Right kidney (tissue), 9 donors: ENCODE data around the gene FAM72A.
"Not testable (repeated sequence)": the region's sequence is repeated elsewhere in the genome, so short reads cannot be mapped to it uniquely, and the experiment has no call there.

Experiments used
- DNase-seq: peaks from one replicate; pipeline ENCODE4 v3.0.0-alpha.2; 2016
- long read RNA-seq, 8 donors: transcript quantifications; one replicate each; lab custom pipeline, GENCODE V29; 2026

FAM72A gene
- long read RNA-seq, donor 1, partial matches to known transcripts = 0 of 1 reads
- long read RNA-seq, donor 1, other reads (novel, unspliced or antisense) = 0 of 1 reads
- long read RNA-seq, donor 2, partial matches to known transcripts = 0 of 1 reads
- long read RNA-seq, donor 2, other reads (novel, unspliced or antisense) = 0 of 1 reads
- long read RNA-seq, donor 3 = 0 reads
- long read RNA-seq, donor 4, partial matches to known transcripts = 0 of 3 reads
- long read RNA-seq, donor 4, other reads (novel, unspliced or antisense) = 0 of 3 reads
- long read RNA-seq, donor 5, partial matches to known transcripts = 0 of 2 reads
- long read RNA-seq, donor 5, other reads (novel, unspliced or antisense) = 0 of 2 reads
- long read RNA-seq, donor 6, partial matches to known transcripts = 0 of 1 reads
- long read RNA-seq, donor 6, other reads (novel, unspliced or antisense) = 0 of 1 reads
- long read RNA-seq, donor 7, partial matches to known transcripts = 0 of 3 reads
- long read RNA-seq, donor 7, other reads (novel, unspliced or antisense) = 0 of 3 reads
- long read RNA-seq, donor 8, partial matches to known transcripts = 0 of 1 reads
- long read RNA-seq, donor 8, other reads (novel, unspliced or antisense) = 0 of 1 reads

DNA sequence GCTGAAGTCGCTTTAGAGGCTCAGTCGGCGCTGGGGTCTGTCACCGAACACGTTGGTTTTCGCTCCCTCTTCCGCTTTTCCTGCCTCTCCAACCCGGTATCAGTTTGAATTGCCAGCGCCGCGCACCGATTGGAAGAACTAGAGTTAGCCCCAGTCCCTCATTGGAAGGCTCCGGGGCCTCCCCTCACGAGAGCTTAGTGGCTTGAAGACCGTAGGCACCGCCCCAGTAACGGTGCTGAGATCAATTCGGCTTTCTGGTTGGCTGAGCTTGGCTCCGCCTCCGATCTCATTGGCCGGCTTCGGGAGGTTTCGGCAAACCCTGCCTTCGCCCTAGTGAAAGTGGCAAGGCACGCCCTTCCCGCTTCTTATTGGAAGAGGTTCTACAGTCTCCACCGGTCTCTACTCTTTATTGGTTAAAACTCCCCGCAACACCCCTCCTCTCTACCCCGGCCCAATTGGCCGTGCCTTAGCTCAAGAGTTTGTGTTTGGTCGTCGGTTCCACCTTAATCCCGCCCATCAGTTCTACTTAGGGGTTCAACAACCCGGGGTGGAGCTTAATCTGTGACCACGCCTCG lies at the start of gene FAM72A:
Gene FAM72A, minus strand, starts transcription at position 51 of the 575 bp plus-strand sequence. CDS start 814 bp downstream, outside the sequence.
- peak; percentile 73 for DNase-seq

DNA sequence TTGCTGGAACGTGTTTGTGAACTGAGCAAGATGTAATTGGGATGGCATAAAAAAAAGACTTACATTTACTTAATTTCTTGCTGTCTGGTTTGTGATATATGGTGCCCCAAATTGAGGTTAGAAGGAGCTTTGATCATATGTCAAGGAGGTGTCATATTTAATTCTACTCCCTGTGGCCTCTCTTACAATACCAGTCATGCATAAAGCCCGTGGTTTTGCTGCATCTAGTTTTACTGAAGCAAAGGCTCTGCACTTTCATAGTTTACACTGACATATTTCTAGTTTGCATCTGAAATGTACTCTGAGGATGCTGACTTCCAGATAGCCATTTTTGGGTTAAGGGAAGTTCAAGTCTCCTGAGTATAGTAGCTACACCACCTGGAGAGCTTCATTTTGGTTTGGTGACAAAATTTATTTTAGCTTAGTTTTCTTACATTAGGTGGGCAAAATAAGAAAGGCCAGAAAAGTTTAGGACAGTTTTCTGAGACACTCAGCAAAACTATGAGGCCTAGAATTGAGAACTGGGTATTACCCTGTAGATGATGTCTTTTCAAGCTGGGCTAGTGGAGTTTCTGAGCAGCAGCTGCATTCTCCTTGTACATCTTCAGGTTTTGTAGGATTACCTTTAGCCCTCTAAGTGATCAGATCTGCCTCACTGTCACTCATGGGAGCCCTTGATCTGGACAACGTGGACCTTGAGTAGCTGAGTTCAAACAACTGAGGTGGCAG lies 48.5 kb upstream of the FAM72A start:
- not testable (repeated sequence) for DNase-seq

DNA sequence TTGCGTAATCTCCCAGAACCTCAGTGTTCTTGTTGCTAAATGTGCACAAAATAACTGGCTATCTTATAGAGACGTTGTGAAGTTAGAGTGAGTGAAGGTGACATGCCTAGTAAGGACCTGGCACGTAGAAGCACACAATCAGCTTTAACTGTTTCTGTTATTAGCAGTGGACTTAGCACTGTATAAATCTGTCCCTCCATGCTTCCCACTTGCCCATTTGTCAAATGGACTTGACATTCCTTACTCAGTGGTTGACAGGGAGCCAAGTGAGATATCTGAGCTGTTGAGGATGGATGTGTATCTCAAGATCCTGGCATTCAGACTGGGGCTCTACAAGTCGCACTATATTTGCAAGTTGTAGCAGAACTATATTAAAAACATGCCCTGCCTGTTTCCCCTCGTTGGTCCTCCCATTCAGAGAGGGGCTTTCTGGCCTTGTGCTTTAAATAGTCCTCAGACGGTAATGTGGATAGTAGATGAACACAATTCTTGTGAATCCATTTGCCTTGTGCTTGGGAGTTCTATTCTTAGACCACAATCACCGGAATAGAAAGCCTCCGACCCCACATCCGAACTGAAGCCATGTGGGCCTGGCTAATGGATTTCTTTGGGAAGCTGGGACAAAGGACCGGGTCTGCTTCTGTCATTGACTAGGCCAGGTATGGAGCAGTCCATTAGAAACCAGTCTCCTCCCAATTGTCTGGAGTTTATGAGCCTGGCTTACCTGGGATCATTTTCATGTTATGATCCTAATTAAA lies 43.7 kb upstream of the FAM72A start:
- not testable (repeated sequence) for DNase-seq

DNA sequence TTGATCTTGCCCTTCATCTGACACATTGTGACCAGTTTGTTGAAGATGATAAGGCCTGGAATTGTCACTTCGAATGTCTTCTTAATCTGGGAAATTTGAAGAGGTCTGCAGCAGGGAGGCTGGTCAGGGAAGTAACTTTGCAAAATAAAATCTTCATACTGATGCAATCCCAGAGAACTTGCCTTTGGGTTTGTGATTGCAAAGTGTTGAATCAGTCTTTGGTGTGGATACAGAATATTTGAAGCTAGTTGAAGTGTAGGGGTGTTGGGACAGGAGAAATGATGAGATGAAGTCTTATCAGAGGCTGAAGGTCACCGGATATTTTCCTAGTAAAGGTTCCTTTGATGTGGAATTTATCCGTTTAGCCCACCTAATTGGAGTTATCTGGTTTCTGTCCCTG lies 42.8 kb upstream of the FAM72A start:
- not testable (repeated sequence) for DNase-seq

DNA sequence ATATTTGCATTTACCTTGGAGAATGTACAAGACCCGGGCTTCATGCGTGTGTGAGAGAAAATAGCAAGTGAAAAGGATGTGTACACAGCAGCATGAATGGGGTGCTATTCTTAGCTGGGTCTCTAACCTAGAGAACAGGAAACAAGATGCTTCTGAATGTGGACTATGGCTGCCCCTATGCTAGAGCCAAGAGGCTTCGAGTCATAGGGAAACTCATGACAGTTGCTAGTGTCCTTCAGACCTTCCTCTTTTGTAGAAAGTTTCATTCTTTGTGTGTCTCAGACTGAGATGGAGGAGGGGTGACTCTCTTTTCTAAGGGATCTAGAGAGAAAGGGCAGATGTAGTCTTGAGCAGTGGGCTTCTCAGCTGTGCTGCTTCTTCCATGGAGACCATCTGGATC lies 40.7 kb upstream of the FAM72A start:
- DNase-seq = not testable (repeated sequence)

DNA sequence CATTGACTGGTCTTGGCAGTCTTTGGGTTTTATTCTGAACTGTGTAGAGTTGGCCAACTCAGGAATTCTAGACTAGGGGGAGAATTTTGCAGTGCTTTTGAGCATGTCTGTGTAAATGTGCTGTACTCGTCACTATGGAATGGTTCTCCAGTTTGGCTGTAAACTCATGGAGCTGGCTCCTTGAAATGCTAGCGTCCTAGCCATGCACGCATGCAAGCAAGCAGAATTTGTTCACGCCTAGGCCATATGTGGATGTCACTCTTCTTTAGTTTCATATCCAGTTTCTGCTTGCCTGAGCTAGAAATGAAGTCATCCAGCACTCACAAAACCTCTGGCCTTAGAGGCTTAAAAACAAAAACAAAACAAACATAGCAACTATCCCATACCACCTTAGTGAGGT lies 37.6 kb upstream of the FAM72A start:
- DNase-seq = not testable (repeated sequence)

DNA sequence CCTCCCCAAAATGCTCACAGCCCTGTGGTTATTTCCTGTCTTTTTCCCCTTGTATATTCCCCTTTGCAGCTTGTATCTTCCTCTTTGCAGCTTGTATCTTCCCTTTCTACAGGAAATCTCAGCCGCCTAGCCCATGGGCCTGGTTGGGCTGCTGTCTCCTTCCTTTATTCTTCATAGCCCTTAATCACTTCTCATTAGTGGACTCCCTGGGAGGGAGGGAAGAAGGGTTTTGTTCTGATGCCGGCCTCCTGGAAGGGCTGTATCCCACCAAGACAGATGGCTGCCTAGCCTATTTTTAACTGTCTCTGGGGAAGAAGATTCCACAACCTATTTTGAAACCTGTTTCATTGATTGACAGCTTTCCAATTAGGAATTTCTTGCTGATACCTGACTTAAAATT lies 32.6 kb upstream of the FAM72A start:
- DNase-seq = not testable (repeated sequence)

DNA sequence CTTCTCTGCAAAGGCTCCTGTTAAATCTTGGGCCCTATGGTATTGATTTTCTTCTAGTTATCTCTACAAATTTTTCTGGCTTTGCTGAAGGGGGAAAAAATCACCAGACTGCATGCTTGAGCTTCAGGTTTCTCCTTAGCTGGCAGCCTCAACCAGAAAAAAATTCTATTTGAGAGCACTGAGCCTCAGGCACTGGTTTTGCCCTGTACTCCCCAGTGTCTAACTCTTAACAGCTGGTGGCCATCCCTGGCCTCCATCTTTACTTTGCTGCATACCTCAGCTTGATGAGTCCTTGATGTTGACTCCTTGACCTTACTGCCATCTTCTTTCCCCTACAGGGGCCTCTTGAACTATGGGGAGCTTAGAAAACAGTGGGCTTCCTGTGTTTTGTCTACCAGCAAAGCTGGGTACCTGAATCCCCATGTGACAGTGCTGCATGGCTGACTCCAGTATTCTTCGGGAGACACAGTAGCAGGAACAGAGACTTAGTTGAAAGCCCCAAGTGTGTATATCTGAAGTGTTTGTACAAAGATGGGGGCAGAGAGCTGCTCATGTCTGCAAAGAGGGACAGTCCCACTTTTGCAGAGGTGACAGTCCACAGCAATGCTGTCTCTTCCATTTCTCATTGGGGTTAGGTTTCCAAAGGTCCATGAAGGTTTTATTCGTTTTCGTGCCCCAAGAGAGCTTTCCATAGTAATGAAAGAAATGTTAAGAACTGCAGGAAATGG lies 31.7 kb upstream of the FAM72A start:
- DNase-seq = not testable (repeated sequence)

DNA sequence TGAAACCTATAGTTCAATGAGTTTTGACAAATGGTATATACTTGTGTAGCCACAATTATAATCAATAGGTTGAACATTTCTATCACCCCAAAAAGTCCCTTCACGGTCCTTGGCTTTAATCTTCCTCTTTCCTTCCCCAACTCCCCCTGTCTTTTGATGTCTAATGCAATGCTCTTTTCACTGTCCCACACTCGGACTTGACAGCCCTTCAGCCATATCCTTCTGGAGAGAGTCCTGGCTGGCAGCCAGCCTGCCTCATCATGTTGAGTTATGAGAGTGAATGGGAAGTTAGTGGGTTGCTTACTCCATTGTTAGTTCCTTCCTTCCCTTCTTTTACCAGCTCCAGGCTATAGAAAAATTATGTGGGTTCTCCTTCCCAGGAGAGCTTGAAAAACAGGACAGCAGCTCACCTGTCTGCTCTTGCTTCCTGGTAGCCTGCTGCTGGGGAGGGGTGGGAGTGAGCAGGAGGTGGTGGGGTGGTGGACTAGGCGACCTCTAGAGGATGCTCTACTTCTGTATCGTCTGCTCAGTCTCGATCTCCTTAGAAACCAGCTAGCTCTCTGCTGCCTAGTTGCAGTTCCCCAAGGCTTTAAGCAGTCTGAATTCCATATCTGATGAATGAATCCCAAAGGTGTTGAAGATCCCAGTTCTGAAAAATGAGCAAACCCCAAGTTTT lies 30.5 kb upstream of the FAM72A start:
- not testable (repeated sequence) for DNase-seq

DNA sequence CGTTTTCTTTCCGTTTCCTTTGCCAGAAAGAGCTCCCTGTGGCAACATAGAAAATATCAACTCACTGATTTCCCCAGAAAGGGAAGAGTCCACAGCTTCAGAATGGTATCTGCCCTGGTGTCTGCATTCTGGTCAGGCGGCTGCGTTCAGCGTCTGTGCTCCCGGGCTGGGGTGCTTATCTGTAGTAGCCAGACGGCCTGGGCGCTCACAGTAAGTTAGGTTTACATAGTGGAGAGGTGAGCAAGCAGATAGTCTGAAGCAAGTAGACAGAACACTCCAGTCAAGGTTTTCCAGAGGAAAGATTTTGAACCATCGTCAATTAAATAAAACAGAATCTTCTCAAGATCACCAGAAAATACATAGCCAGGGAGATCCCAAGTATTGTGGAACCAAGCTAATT lies 29.4 kb upstream of the FAM72A start:
- DNase-seq = not testable (repeated sequence)

DNA sequence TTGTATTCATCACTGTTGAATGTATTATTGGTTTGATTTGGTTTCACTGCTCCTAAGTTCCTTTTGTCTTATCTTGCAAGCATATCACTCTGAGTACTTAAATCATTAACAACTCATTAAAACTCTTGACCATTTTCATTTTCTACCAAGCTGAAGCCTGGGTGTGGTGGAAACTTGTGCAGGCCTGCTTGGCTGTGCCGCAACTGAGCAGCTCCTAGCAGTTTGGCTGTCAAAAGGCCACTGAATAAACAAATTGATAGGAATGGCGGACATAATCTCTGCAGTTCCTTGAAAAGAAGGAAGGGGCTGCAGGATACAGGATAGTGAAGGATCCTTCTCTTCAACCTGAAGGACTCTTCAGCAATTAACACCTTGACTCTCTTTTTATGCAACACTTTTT lies 26.6 kb upstream of the FAM72A start:
- DNase-seq = not testable (repeated sequence)

DNA sequence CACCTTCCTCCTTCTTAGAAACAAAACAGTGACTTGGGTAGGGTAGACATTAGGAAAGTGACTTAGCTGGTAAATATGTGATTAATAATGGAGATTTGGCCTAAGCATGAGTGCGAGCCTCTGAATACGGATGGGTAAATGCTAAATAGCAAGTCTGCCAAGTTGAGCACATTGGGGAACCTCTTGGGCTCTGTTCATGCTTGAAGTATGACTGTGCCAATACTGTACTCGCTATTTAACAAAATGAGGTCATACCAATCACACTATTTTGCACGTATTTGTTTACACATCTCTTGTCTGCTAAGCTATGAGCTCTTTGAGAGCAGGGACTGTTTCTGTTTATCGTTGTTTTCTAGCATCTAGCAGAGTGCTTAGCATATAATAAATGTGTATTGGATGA lies 24.2 kb upstream of the FAM72A start:
- not testable (repeated sequence) for DNase-seq

DNA sequence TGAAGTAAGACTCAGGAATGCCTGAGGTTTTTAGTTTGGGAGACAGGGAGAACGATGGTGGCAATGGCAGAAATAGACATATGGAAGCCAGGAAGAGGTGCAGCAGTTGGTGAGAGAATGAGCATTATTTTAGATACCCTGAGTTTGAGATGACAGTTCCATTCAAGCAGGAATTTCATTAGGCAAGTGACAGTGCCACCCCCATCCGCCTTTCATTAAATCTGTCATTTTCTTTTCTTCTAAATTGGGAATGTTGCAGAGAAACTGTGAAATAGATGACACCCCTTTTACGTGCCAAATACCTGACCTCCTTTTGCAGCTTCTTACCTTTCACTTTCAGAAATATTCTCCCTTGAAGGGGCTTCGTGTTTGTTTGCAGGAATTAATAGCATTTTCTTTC lies 22.7 kb upstream of the FAM72A start:
- not testable (repeated sequence) for DNase-seq

DNA sequence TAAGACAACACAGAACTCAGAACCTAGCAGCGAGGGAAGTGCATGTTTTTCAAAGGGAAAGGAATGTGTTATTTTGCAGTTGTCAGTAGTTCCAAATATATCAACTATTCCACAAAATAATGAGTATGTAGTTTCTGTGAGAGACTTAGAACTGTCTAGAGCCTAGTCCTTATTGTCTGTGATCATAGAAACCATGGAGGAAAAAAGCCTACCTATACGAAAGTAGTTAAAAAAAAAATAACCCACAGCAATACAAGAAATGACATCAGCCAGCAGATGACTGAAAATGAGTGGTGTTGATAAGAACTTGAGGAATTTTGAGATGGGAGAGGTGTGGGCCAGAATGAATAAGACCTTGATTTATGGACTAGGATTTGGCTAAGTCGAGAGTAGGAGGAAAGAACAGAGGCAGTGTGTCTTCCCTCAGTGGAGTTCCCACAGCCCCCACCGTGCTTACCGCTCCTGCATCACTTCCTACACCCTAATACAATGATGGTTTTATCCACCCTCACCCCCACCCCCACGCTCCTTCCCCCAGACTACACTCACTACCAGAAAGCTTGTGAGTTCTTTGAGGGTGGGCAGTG lies 21.6 kb upstream of the FAM72A start:
- not testable (repeated sequence) for DNase-seq

DNA sequence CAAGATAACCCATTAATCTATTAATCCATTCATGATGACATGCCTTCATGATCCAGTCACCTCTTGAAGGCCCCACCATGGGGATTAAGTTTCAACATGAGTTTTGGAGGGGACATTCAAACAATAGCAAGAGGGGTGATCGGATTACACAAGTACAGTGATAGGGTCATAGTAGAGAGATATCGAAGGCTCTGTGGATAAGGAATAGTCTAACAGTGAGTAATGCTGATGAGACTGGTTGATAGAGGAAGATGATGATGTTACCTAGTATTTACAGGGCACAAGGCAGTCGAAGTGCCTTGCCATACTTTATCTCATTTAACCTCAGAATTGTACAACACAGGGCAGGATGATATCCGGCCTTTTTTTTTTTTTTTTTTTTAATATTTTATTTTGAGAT lies 18.9 kb upstream of the FAM72A start:
- not testable (repeated sequence) for DNase-seq

DNA sequence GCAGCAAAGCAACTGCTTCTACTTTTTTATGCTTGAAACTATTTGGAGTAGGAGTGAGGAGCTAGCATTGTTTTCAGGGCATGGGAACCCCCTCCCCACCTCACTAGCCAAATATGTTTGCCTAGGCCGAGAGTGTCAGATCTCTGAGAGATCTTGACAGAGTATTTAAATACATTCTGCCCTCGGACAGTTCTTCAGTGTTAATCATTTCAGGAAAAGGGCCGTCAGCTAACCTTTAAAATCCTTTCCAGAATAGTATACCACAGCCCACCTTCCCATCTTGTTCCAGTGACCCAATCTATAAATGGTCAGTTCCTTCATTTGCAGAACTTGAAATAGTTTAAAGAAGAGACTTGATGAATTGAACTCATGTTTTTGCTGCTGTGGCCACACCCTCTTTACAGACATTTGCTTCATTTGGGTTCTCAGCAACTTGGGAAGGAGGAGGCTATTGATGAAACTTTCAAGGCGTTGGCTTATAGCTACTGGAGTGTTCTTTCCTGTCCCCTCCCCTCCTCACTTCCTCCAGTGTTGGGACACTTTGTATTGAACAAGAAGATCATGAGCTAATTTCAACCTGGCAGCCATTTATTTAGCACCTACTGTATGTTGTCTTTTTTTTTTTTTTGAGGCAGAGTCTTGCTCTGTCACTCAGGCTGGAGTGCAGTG lies 17.8 kb upstream of the FAM72A start:
- peak; percentile 10 for DNase-seq

DNA sequence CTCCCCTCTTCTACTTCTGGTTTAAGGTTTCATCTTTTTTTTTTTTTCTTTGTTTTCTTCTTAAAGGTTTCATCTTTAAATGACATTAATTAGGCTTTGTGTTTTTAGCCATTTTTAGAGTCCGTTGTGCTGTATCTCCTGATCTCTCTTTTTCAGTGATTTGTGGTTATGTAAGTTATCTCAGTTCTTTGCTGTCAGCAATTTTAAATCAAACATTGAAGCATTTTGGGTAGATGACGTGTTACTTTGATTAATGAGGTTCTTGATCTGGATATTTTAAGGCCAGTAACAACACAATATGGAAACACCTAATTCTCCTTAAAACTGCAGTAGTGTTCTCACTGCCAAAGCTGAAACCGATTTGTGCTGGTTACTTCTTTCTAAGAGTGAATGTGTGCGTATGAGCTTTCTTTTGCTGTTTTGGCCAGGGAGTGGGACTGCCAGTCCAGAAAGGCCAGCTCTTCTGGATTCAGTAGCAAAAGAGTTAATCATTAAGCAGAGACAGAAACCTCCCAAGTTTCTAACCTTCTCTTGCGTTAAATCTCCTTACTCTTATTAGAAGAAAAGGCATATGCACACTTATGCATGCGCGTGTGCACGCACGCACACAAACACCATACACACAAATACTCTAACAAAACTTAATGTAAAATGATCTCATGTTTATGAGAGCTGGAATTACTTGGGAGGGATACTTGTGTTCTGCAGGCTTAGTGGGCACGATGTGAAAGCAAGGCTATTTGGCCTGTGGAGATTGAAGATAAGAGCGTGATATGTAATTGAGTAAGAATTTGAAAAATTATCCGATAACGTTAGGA lies 17.1 kb upstream of the FAM72A start:
- DNase-seq = not testable (repeated sequence)

DNA sequence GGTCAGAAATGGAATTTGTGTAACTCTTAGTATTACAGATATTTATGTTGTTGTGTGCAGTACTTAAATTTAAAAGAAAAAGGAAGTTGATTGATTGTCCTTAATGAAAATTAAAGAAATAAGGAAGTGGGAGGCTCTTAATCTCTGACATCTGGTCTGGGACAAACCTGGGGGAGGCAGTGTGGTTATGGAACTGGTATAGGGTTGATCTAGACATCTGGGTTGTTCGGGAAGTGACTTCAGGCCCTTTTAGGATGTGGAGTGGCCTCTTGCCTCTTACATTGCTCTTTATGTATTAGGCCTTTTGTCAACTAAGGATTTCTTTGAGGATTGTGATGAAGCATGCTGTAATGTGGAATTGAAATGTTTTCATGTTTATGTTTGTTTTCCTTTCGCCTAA lies 16.1 kb upstream of the FAM72A start:
- not testable (repeated sequence) for DNase-seq

DNA sequence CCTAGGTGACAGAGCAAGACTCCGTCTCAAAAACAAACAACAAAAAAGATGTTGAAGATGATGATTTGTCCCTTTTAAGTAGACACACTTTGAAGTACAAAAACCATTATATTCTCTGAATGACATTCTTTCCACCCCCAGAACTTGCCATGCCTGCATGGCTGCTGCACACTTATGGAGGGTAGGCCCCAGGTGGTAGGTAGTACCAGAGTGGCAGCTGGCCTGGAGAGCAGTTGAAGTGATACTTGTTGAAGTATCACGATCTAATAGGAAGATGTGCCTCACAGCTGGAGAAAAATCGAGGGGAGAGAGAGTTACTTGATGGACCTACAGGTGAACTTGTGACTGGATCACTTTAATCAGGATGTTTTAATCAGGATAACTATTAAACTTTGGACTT lies 15.6 kb upstream of the FAM72A start:
- DNase-seq = not testable (repeated sequence)
